ENCODE measurements around the gene GHITM. TPM values are rescaled to one million over a fixed set of nuclear protein-coding genes. Genes with fewer than 3 reads are reported as not detected.
"Not testable (repeated sequence)": the region's sequence is repeated elsewhere in the genome, so short reads cannot be mapped to it uniquely, and the experiment has no call there.

Gene GHITM
- total RNA-seq, 1 donor from 2014 or later = 77.8 TPM

DNA sequence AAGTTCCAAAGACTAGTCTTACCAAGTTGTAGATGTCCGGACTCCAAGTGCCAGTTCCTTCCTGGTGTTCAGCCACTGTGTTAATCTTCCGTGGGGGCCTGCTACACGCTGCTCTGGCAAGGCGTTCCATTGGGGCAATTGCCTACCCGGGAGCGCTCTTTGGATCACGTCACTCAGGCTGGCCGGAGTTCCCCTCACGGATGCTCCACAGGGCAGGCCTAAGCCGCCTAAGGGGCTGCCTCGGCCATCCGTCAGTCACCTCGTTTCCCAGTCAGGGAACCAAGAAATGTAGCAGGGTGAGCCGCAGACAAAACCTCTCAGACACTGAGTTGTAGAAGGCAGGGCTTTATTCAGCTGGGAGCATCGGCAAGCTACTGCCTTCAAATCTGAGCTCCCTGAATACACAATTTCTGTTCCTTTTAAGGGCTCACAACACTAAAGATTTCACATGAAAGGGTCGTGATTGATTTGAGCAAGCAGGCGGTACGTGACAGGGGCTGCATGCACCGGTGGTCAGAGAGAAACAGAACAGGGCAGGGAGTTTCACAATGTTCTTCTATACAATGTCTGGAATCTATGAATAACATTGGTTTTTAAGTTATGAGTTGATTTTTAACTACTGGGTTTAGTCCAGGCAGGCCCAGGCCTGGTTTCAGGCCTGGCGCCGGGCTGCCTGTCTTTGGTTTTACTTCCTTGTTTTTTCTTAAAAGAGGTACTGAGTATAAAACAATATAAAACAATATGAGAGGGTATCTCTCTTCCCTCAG, 32.6 kb downstream of the GHITM start:
- ATAC-seq; intact Hi-C loops (cut with DNase I); DNase-seq (ENCODE audit: low spot score): not testable (repeated sequence)

DNA sequence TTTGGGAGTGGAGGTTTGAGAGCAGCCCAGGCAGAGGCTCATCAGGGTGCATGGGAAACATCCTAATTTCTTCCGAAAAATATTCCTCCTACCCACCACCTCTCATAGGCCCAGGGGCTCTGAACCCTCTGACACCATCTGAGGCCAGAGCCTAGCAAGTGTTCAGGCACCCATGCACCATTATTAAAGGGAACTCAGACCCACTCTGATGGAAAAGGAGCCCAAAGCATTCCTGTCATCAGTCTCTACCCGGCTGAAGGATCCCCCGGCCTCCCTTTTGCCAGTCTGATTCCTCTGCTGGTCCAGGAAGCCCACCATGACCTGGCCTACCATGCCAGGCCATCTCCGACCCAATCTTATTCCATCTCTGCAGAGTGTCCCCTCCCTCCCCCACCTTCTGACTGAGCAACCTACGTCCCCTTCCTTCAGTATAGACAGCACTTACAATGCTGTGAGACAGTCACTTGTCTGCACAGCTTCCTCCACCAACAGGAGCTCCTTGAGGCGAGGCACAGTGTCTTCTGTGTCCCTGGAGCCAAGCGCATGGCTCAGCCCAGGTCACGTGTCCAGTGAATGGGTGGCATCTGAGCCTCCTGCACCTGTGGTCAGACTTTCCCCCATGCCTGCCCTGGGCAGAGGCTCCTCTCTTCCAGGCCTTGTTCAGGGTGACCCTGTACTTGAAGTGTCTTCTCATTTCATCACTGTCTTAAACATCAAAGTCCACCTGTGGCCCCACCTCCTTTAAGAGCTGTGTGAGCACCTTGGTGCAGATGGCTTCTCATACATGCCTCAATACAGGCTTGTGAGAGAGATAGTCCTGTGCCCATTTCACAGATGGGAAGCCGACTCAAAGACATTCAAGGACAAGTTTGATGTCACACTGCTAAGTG, 33.4 kb downstream of the GHITM start:
- intact Hi-C loops (cut with DNase I) = no loop called here

DNA sequence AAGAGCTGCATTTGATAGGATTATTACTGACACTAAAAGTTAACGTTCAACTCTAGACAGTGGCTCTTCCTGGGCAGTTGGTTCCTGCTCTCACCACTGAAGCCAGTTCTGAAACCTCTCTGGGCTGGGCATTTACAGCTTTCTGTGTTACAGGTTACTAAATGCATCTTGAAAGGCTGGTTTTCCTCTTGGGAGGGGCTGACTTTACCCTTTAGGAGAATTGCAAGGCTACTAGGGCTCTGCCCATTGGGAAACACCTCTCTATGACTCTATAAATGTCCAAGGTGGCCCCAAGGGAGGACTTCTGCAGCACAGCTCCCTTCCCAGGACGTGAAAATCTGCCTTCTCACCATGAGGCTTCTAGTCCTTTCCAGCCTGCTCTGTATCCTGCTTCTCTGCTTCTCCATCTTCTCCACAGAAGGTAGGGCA, 34.2 kb downstream of the GHITM start, which contains the start of gene GPR15LG:
Gene GPR15LG, plus strand, starts transcription at position 301 of the 429 bp plus-strand sequence. Its CDS starts 51 bp downstream, at position 352.
- DNase-seq (ENCODE audit: low spot score) (no peak), ATAC-seq (no peak)
- intact Hi-C loops (cut with DNase I) = no loop called here

More for the DNA sequence above, 33.4 kb downstream of the GHITM start:
- ATAC-seq = no peak
- no peak for DNase-seq (ENCODE audit: low spot score)

- intact Hi-C loops (cut with DNase I) = no loop called here
- no peak for DNase-seq (ENCODE audit: low spot score)
- ATAC-seq = no peak
These were observed 36.1 kb downstream of the GHITM start for GRCh38 chr10:84175436-84175835.

DNA sequence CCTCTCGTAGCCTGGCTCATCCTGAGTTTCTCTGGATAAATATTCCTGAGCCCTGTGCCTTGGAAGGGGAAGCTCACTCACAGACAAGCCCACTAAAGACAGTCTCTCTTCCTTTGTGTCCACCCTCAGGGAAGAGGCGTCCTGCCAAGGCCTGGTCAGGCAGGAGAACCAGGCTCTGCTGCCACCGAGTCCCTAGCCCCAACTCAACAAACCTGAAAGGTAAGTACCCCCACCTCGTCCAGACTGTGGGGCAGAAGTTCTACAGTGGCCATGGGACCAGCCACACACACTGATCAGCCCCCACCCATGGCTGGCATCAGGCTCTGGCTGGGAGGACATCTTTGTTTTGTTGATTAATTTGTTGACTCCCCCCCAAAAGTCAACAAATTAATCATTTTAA, 37.0 kb downstream of the GHITM start:
- no peak for DNase-seq (ENCODE audit: low spot score)
- intact Hi-C loops (cut with DNase I) = no loop called here
- no peak for ATAC-seq

GRCh38 chr10:84176836-84177474, 37.6 kb downstream of the GHITM start:
- DNase-seq (ENCODE audit: low spot score) (no peak), ATAC-seq (peak; percentile 34)
- intact Hi-C loops (cut with DNase I) = no loop called here

GRCh38 chr10:84177541-84178141, 38.3 kb downstream of the GHITM start:
- intact Hi-C loops (cut with DNase I) = no loop called here
- peak; percentile 51 for ATAC-seq

DNA sequence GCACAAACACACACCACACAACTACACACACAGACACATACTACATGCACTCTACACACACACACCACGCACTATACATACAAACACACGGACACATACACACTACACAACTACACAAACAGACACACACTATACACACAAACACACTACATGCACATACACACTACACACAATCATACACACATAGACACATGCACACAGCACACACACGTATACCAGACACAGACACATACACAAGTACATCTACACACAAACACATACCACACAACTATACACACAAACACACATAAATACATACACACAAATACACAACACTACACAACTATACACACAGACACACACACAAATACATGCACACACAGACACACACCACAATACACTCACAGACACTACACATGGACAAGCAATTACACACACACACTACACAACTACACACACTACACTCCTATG, 38.9 kb downstream of the GHITM start:
- DNase-seq (ENCODE audit: low spot score) (no peak), ATAC-seq (no peak)
- intact Hi-C loops (cut with DNase I) = no loop called here

More at GRCh38 chr10:84177541-84178141, 38.3 kb downstream of the GHITM start:
- no peak for DNase-seq (ENCODE audit: low spot score)

DNA sequence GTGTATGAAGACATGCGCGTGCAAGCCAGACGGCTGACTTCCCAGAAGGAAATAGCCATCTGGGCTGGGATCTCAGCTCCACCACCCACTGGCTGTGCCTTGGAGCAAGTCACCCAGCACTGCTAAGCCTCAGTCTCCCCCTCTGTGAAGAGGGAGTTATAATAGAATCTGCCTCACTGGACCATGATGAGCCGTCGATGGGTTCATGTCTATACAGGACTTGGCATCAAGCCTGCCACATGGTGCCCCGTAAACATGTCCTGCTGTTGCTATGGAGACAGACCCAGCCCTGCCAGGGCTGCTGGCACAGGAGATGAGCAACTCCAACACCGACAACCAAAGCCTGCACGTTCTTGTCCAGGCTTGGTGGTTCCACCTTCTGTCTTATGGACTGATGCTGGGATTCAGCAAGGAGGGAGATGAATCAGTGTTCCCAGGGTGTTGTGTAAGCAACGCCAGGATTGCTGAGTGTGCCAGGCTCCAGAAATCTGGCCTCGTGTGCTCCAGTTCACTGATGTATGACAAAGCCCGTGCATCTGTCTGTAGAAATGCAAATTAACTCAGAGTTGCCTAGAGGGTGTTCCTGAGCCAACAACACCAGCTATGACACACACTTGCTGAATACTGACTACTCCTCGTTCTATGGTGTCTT, 39.9 kb downstream of the GHITM start:
- intact Hi-C loops (cut with DNase I) = no loop called here
- ATAC-seq (no peak), DNase-seq (ENCODE audit: low spot score) (peak; percentile 17)

DNA sequence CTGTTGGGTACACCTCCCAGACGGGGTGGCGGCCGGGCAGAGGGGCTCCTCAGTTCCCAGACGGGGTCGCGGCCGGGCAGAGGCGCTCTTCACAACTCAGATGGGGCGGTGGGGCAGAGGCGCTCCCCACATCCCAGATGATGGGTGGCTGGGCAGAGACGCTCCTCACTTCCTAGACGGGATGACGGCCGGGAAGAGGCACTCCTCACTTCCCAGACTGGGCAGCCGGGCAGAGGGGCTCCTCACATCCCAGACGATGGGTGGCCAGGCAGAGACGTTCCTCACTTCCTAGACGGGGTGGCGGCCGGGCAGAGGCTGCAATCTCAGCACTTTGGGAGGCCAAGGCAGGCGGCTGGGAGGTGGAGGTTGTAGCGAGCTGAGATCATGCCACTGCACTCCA, 41.1 kb downstream of the GHITM start:
- intact Hi-C loops (cut with DNase I); ATAC-seq: not testable (repeated sequence)
- peak; percentile 42 for DNase-seq (ENCODE audit: low spot score)

- no peak for ATAC-seq
- intact Hi-C loops (cut with DNase I) = no loop called here
- peak; percentile 18 for DNase-seq (ENCODE audit: low spot score)
These were observed 42.3 kb downstream of the GHITM start for GRCh38 chr10:84181631-84182030.

GRCh38 chr10:84184517-84184916, 45.2 kb downstream of the GHITM start:
- DNase-seq (ENCODE audit: low spot score) (no peak), ATAC-seq (no peak)
- intact Hi-C loops (cut with DNase I) = no loop called here

GRCh38 chr10:84185526-84186175, 46.3 kb downstream of the GHITM start:
- no peak for DNase-seq (ENCODE audit: low spot score)
- intact Hi-C loops (cut with DNase I) = no loop called here
- no peak for ATAC-seq

- intact Hi-C loops (cut with DNase I) = no loop called here
- DNase-seq (ENCODE audit: low spot score) (no peak), ATAC-seq (no peak)
These were observed 49.5 kb downstream of the GHITM start for GRCh38 chr10:84188815-84189214.

DNA sequence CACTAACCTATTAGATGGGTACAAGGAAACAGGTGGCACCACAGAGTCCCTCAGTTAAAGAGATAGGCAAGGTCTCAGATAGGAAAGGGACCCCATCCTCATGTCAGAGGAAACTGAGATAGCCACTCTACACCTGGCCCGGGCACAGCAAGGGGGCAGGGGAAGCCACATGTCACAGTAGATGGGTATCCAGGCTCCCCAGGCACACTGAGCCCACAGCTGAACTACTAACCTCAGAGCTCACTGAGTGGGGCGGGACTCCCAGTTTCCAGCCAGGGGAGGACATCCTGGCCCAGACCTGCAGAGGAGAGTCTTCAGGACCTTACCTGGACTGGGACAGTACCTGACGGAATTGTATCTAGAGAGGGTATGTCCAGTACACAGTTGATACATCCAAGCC, 51.3 kb downstream of the GHITM start:
- ATAC-seq (no peak), DNase-seq (ENCODE audit: low spot score) (no peak)
- intact Hi-C loops (cut with DNase I) = no loop called here

- intact Hi-C loops (cut with DNase I) = no loop called here
- ATAC-seq (no peak), DNase-seq (ENCODE audit: low spot score) (no peak)
These were observed 51.8 kb downstream of the GHITM start for GRCh38 chr10:84191106-84191505.

DNA sequence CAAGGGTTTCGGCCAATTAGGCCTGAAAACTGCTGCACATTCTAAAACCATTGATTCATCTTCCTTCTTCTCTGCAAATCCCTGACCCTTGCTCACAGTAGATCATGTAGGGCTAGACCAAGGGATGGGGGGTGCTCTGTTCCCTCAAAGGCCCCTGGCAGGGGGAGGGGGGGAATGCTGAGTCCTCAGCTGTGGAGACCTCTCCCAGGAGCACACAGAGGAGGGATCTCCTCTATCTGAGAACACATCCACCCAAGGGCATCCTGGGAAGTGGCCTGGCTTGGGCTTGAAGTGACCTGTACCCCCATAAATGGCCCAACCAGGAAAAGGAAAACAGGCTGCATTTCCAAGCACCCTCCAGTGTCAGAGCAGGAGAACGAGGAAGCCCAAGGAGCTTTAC, 54.0 kb downstream of the GHITM start:
- intact Hi-C loops (cut with DNase I) = no loop called here
- DNase-seq (ENCODE audit: low spot score) (no peak), ATAC-seq (no peak)

GRCh38 chr10:84193846-84194423, 54.6 kb downstream of the GHITM start:
- intact Hi-C loops (cut with DNase I) = no loop called here
- no peak for DNase-seq (ENCODE audit: low spot score)
- no peak for ATAC-seq

Measured in sciatic nerve (tissue), 2 donors.